ENCODE measurements around the gene NFATC3. TPM values are rescaled to one million over a fixed set of nuclear protein-coding genes. Genes with fewer than 3 reads are reported as not detected.

Gene NFATC3
- total RNA-seq, 2 donors from 2014 or later = 27.4 to 30.1 TPM

- WGBS, 2 experiments (ENCODE audit: insufficient coverage in 1 of 2, insufficient read length in 1 of 2) = 94 to 97% methylated on average over 2 of the region's 2 CpGs
- TF ChIP-seq CTCF (conservative IDR thresholded peaks at IDR 0.05) = no peak
- Mint-ChIP-seq H3K27ac (no peak overlapping the region), H3K36me3 (ENCODE audit: low read depth) (peaks cover 59% of the 10 kb centered on the region), H3K4me1 (no peaks in the 10 kb centered on the region), H3K9me3 (peaks cover 18% of the 10 kb centered on the region), H3K27me3 (ENCODE audit: insufficient read depth) (no peaks in the 10 kb centered on the region), H3K4me3 (no peak overlapping the region)
- no peak overlapping the region for H3K4me3 ChIP-seq (ENCODE audit: low read length)
- H3K9ac ChIP-seq (ENCODE audit: extremely low read depth, low read length, poor library complexity, severe bottlenecking) = no peak overlapping the region
- peaks cover 28% of the 10 kb centered on the region for H3K36me3 ChIP-seq (ENCODE audit: control insufficient read depth, insufficient read depth, low read length)
- H3K9me3 ChIP-seq (ENCODE audit: control insufficient read depth, low read length) = peaks cover 10% of the 10 kb centered on the region
- no peaks in the 10 kb centered on the region for H3K4me1 ChIP-seq (ENCODE audit: control insufficient read depth, insufficient read depth, low read length)
- H3K27ac ChIP-seq (ENCODE audit: low read depth, low read length) = no peak overlapping the region
- DNase-seq = no peak
- H3K27me3 ChIP-seq (ENCODE audit: control insufficient read depth, insufficient read depth, low read length, poor library complexity, severe bottlenecking) = no peaks in the 10 kb centered on the region
Observed at GRCh38 chr16:68190736-68191510, 105.8 kb downstream of the NFATC3 start.

GRCh38 chr16:68194251-68194650, 109.1 kb downstream of the NFATC3 start:
- H3K36me3 Mint-ChIP-seq (ENCODE audit: low read depth) = peaks cover 29% of the 10 kb centered on the region
- no peak overlapping the region for H3K27ac Mint-ChIP-seq
- no peaks in the 10 kb centered on the region for H3K4me1 ChIP-seq (ENCODE audit: control insufficient read depth, insufficient read depth, low read length)
- H3K9me3 ChIP-seq (ENCODE audit: control insufficient read depth, low read length) = no peaks in the 10 kb centered on the region
- H3K27ac ChIP-seq (ENCODE audit: low read depth, low read length) = no peak overlapping the region
- H3K27me3 Mint-ChIP-seq (ENCODE audit: insufficient read depth) = no peaks in the 10 kb centered on the region
- WGBS, 2 experiments (ENCODE audit: insufficient coverage in 1 of 2, insufficient read length in 1 of 2) = 93 to 95% methylated on average over 3 of the region's 3 CpGs
- H3K9ac ChIP-seq (ENCODE audit: extremely low read depth, low read length, poor library complexity, severe bottlenecking) = no peak overlapping the region
- no peak overlapping the region for H3K4me3 ChIP-seq (ENCODE audit: low read length)
- no peaks in the 10 kb centered on the region for H3K27me3 ChIP-seq (ENCODE audit: control insufficient read depth, insufficient read depth, low read length, poor library complexity, severe bottlenecking)
- H3K36me3 ChIP-seq (ENCODE audit: control insufficient read depth, insufficient read depth, low read length) = peaks cover 12% of the 10 kb centered on the region
- TF ChIP-seq CTCF (conservative IDR thresholded peaks at IDR 0.05) = no peak
- no peak overlapping the region for H3K4me3 Mint-ChIP-seq
- no peak for DNase-seq
- no peaks in the 10 kb centered on the region for H3K4me1 Mint-ChIP-seq
- no peaks in the 10 kb centered on the region for H3K9me3 Mint-ChIP-seq

- H3K27ac ChIP-seq (ENCODE audit: low read depth, low read length) = no peak overlapping the region
- no peak overlapping the region for H3K4me3 ChIP-seq (ENCODE audit: low read length)
- no peaks in the 10 kb centered on the region for H3K27me3 Mint-ChIP-seq (ENCODE audit: insufficient read depth)
- H3K9me3 ChIP-seq (ENCODE audit: control insufficient read depth, low read length) = no peaks in the 10 kb centered on the region
- peaks cover 4% of the 10 kb centered on the region for H3K4me1 Mint-ChIP-seq
- no peak overlapping the region for H3K9ac ChIP-seq (ENCODE audit: extremely low read depth, low read length, poor library complexity, severe bottlenecking)
- H3K27ac Mint-ChIP-seq = no peak overlapping the region
- no peak for TF ChIP-seq CTCF (conservative IDR thresholded peaks at IDR 0.05)
- H3K27me3 ChIP-seq (ENCODE audit: control insufficient read depth, insufficient read depth, low read length, poor library complexity, severe bottlenecking) = no peaks in the 10 kb centered on the region
- DNase-seq = no peak
- H3K9me3 Mint-ChIP-seq = no peaks in the 10 kb centered on the region
- H3K36me3 ChIP-seq (ENCODE audit: control insufficient read depth, insufficient read depth, low read length) = peaks cover 12% of the 10 kb centered on the region
- no peak overlapping the region for H3K4me3 Mint-ChIP-seq
- peaks cover 17% of the 10 kb centered on the region for H3K36me3 Mint-ChIP-seq (ENCODE audit: low read depth)
- H3K4me1 ChIP-seq (ENCODE audit: control insufficient read depth, insufficient read depth, low read length) = no peaks in the 10 kb centered on the region
- 96 to 97% methylated on average over 2 of the region's 2 CpGs for WGBS, 2 experiments (ENCODE audit: insufficient coverage in 1 of 2, insufficient read length in 1 of 2)
Observed at GRCh38 chr16:68197250-68197649, 112.1 kb downstream of the NFATC3 start.
